GM11168 (cell line): Measurements from ENCODE around the gene SLC44A4.

Experiments
- in situ Hi-C: fragments of 300-500 bp; cut with MboI; formaldehyde crosslinking; loops from one replicate; pipeline ENCODE4 v1.12.0; 2022; ENCODE audit warnings: low sequenced_read_pairs; ENCODE audit not compliant: unreplicated experiment

The SLC44A4 gene

GRCh38 chr6:31901953-31902643, 23.3 kb upstream of the SLC44A4 start, which contains the start of gene ZBTB12:
TSS of gene ZBTB12 (minus strand) at chr6:31902086. CDS start at chr6:31901305, 781 bp downstream.
- in situ Hi-C loops = no loop called here

- in situ Hi-C loops = no loop called here
These were observed 22.7 kb upstream of the SLC44A4 start for GRCh38 chr6:31901415-31901952.

GRCh38 chr6:31900917-31901414, 22.2 kb upstream of the SLC44A4 start:
- in situ Hi-C loops = no loop called here

GRCh38 chr6:31899882-31900722, 21.3 kb upstream of the SLC44A4 start:
- in situ Hi-C loops = no loop called here

DNA sequence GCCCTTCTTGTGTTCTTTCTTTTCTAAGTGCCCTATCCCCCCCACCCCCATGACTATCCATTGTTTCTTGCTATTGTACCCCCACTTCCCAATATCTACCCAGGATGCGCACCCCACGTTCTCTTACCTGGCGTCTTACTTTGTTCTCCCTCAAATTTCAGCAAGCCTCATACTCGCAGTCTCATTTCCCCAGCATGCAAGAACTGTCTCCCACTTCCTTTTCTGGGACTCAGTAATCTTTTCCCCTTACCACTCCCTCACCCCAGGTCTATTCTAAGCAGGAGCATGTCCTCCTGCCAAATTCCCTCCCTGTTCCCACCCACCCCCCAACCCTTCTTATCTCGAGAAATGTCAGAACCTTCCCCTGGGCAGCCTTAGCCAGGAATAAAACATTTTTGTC, 20.4 kb upstream of the SLC44A4 start:
- in situ Hi-C loops = no loop called here

DNA sequence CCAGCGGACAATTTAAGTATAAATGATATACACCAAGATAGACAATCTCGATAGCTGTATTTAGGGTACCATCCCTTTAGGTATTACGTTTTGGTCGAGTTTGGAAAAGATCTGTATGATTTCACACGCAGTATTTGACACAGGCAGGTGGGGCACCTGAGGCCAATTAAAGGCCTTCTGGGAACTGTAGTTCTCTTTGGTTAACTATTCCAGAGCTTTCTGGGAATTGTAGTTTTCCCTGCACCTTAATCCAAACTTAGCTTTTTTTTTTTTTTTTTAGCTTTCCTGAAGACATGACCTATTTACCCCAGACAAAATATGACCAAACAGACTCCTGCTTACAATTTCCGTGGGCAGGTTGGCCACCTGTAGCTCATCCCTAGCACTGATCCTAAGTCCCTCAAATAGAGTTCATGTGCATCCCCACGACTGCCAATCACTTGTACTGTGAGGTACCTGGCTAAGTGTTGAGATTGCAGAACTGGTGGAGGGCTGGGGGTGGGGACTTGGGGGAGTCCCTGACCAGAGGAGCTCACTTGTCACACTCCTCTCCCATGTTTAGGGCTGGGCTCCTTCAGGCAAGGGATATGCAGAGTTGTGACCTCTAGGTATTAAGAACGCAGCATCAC, 19.7 kb upstream of the SLC44A4 start:
- in situ Hi-C loops = no loop called here

DNA sequence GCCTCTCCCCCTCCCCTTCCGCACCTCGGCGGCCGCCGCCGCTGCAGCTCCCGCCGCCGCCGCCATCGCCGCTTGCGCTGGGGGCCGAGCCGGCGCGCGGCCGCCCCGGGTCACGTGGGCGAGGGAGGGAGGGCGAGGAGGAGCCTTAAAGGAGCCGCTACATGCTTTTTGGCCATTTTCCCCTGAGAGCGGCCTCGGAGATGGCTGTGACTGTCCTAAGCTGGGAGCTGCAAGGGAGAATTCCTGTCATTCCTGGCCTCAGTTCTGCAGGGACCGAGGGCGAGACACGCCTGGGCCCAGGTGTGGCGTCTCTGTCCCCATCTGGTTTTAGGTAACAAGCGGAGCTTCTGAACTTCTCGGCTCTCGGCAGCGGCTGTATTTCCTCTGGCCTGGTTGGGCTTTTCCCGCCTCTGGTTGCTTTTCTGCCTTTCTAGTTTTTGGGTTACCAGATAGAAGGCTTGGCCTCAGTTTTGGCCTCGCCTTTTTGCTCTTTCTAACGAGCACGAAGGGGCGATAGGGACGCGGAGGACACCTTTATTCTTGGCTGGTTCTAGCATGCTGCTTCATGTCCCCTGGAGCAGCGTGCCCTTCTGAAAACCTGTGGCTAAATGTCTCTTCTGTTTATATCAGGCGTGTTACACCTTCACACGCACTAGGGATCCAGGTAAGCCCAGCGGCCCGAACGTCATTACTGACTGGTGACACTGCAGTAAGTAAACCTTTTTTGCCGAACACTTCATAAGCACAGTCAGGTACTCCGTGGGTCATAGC, 19.0 kb upstream of the SLC44A4 start, which contains the start of gene EHMT2:
Gene EHMT2 (minus strand): TSS at position 87 of the 771 bp plus-strand sequence. CDS start 21 bp downstream, at position 66.
- in situ Hi-C loops = no loop called here

DNA sequence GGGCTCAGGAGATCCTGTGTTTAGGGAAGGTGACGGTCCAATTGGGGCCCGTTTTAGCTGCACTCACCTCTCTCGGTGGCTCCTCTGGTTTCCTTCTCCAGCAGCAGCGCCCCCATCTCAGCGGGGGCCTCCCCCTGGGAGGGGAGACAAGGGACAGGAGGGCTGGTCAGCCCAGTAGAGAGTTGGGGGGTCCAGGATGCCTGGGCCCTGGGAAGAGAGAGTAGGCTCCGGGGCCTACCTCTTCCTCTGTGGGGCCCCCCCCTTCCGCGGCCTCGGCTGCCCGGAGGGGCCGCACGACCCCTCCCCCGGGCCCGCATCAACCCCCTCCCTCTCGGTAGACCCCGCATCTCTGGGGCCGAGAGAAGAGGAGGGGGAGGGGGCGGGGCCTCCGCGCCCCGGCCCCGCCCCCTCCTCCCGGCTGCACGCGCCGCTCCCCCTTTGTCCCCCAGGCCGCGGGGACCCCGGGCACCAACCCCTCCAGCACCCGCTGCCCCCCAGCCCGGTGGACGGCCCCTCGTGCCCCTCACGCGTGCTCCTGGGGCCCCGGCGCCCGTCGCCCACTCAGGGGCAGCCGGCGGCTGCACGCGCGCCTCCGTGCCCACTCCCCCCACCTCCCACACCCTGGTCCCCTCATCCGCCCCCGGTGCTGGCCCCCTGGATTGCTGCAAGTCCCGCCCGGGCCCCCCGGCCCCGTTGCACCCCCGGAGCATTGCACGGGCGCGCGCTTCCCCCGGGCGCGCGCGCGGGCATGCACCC, 18.2 kb upstream of the SLC44A4 start:
- in situ Hi-C loops = no loop called here

DNA sequence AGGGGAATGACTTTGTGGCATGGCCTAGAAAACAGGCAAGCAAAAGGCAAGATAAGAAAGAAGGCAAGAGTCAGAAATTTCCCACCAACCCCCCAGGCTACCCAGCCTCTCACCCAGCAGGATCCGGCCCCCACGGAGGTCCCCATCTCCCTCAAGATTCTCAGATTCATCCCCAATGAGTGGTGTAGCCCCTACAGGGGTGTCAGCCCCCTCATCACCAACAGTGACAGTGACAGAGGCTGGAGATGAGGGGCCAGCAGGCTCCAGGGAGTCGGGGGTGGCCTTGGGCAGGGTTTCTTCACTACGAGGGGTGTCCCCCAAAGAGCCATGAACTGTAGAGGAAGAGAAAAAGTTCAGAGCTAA, 17.7 kb upstream of the SLC44A4 start:
- in situ Hi-C loops = no loop called here

- in situ Hi-C loops = no loop called here
These were observed 14.0 kb upstream of the SLC44A4 start for GRCh38 chr6:31892821-31893220.

- in situ Hi-C loops = no loop called here
These were observed 10.7 kb upstream of the SLC44A4 start for GRCh38 chr6:31889331-31889972.

- in situ Hi-C loops = no loop called here
These were observed 9.8 kb upstream of the SLC44A4 start for GRCh38 chr6:31888276-31889258.

GRCh38 chr6:31887173-31888007, 8.6 kb upstream of the SLC44A4 start:
- in situ Hi-C loops = no loop called here

DNA sequence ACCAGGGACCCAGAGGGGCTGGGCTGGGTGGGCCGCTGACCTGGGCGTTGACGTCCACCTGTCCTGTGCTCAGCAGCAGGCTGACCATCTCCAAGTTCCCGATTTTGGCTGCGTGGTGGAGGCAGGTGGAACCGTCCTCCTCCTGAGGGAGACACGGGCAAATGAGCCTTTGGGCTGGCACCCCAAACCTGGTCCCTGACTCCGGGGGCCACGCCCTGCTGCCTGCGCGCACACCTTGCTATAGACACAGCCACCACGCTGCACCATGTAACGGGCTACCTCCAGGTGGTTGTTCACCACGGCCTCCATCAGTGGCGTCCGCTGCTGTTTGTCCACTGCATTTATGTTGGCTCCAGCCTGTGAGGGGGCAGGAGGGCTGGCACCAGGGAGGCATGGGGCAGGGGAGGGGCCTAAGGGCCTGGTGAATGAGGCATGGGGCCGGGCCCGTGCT, 7.8 kb upstream of the SLC44A4 start:
- in situ Hi-C loops = no loop called here

DNA sequence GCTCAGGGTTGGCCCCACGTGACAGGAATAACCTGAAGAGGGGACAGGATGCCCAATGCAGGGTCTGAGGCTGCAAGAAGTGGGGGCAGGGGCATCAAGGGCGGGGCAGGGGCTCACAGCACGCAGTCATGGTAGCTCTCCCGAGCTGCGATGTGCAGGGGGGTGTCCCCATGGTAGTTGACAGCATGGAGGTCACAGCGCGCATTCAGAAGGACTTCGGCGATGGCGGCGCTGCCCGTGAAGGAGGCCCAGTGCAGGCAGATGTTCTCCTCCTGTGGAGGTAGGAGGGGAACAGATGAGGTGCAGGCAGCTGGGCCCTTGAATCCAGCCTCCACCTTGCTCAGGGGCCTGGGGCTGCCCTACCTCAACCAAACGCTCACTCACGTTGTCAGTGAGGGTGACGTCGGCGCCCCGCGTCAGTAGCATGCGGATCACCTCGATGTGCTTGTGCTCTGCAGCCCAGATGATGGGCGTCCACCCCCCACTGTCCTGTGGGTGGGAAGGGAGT, 5.8 kb upstream of the SLC44A4 start:
- in situ Hi-C loops = no loop called here

DNA sequence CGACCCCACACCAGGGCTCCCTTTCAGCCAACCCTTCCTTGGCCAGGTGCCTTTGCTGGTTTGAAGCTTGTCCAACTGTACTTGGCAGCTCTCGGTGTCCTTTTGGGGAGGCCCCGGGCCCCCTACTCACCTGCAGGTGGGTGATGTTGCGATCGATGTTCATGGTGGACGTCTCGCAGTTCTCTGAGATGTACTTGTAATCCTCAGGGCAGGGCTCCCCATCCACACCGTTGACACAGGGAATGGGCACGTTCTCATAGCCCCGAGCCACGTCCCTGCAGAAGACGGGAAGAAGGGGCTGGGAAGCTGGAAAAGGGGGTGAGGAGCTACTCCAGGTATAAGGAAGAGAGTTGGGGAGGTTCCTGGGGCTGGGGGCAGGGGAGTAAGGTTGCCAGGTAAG, 4.9 kb upstream of the SLC44A4 start:
- in situ Hi-C loops = no loop called here
